IPS-15b (cell line): ENCODE results near the gene ETV6.

Experiments used
- H3K27me3 ChIP-seq: one replicate; pipeline ENCODE4 v1.6.1; 2013; ENCODE audit warnings: low read length; ENCODE audit not compliant: control insufficient read depth, insufficient read depth
- H3K36me3 ChIP-seq: one replicate; pipeline ENCODE4 v1.6.1; 2013; ENCODE audit warnings: low read length; ENCODE audit not compliant: control insufficient read depth, insufficient read depth
- H3K4me1 ChIP-seq: one replicate; pipeline ENCODE4 v1.6.1; 2013; ENCODE audit warnings: mild to moderate bottlenecking, low read length; ENCODE audit not compliant: control insufficient read depth, insufficient read depth
- H3K4me3 ChIP-seq: one replicate; pipeline ENCODE4 v1.5.1; 2013; ENCODE audit warnings: low read depth, low read length
- H3K9ac ChIP-seq: one replicate; pipeline ENCODE4 v1.6.1; 2013; ENCODE audit warnings: low read depth, mild to moderate bottlenecking, low read length
- H3K9me3 ChIP-seq: one replicate; pipeline ENCODE4 v1.6.1; 2013; ENCODE audit warnings: mild to moderate bottlenecking, low read length; ENCODE audit not compliant: control insufficient read depth, insufficient read depth

ETV6 gene

DNA sequence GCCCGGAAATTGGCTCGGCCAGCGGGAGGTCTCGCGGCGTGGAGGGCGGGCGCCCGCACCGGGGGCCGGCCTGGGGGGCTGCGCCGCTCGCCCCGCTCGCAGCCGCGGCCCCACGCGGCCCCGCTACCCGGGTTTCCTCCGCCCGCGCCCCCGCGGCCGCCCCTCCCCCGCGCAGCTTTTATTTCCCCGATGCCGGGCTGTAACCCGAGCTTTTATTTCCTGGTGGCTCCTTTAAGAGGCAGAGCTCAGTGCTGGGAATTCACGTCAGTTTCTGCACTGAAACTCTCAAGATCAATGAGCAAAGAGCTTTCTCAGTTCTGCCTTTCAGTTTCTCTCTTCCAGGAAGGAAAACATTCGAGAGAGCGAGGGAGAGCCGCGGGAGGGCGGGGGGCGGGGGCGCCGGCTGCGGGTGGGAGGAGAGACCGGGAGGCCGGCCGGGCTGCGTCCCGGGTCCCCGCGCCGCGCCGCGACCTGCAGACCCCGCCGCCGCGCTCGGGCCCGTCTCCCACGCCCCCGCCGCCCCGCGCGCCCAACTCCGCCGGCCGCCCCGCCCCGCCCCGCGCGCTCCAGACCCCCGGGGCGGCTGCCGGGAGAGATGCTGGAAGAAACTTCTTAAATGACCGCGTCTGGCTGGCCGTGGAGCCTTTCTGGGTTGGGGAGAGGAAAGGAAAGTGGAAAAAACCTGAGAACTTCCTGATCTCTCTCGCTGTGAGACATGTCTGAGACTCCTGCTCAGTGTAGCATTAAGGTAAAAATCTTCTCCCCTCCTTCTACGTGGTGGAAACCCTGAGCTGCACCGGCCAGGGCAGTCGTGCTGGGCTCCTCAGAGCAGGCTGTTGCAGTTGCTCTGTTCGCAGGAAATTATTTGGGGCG, at the start of gene ETV6:
TSS of gene ETV6 (plus strand) at position 262 of the 873 bp plus-strand sequence. CDS start at position 716, 454 bp downstream.
- Histone ChIP-seq H3K4me3 (peak within 1 kb of the TSS; percentile 89), H3K4me1 (peaks cover 16% of the 10 kb centered on the region), H3K9me3 (no peaks in the 10 kb centered on the region), H3K36me3 (no peaks in the 10 kb centered on the region), H3K27me3 (no peaks in the 10 kb centered on the region), H3K9ac (peak within 1 kb of the TSS; percentile 76)

DNA sequence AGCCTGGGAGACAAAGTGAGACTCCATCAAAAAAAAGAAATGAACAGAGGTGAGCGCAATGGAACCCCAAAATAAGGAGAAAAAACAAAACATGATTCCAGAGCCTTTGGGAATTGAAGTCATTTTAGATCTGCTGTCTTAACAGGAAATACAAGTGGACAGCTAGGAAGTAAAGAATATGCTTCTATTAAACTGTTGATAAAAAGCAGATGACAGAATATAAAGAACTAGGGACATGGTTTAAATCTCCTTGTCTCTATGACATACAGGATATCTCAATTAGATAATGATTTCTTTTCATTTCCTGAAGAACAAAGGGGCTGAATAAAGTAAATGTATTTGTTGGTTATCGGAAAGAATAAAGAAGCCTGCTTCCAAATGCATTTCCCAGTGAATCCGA, 49.3 kb upstream of the ETV6 start:
- peaks cover 13% of the 10 kb centered on the region for H3K4me1 ChIP-seq
- no peaks in the 10 kb centered on the region for H3K36me3 ChIP-seq
- no peak overlapping the region for H3K9ac ChIP-seq
- H3K4me3 ChIP-seq: no peak overlapping the region
- no peaks in the 10 kb centered on the region for H3K9me3 ChIP-seq
- H3K27me3 ChIP-seq: no peaks in the 10 kb centered on the region

GRCh38 chr12:11601647-11602046, 47.8 kb upstream of the ETV6 start:
- no peaks in the 10 kb centered on the region for H3K36me3 ChIP-seq
- no peak overlapping the region for H3K9ac ChIP-seq
- no peaks in the 10 kb centered on the region for H3K27me3 ChIP-seq
- no peak overlapping the region for H3K4me3 ChIP-seq
- peaks cover 13% of the 10 kb centered on the region for H3K4me1 ChIP-seq
- H3K9me3 ChIP-seq: no peaks in the 10 kb centered on the region

GRCh38 chr12:11607313-11608081, 42.0 kb upstream of the ETV6 start:
- Histone ChIP-seq H3K4me3 (no peak overlapping the region), H3K36me3 (no peaks in the 10 kb centered on the region), H3K9ac (no peak overlapping the region)

DNA sequence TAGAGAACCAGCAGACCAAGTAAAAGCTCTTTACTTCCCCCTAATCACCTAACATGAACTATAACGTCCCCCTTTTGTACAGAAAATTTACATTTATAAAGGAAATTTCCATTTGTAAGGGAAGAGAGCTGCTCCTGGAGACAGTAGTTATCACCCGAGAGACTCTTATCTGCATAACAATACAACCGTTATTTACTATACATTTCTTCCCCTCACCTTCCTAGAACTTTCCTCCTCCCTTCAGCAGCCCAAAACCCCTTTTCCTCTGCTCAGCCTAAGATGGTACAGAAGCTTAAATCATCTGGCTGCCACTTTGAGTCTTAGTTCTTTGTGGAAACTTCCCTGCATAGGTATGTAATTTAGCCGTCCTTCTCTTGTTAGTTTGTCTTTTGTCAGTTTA, 40.4 kb upstream of the ETV6 start:
- peak overlapping the region; percentile 45 for H3K4me3 ChIP-seq
- no peaks in the 10 kb centered on the region for H3K9me3 ChIP-seq
- H3K4me1 ChIP-seq: peaks cover 13% of the 10 kb centered on the region
- no peaks in the 10 kb centered on the region for H3K27me3 ChIP-seq
- H3K9ac ChIP-seq: peak overlapping the region; percentile 62
- H3K36me3 ChIP-seq: no peaks in the 10 kb centered on the region

More at GRCh38 chr12:11607313-11608081, 42.0 kb upstream of the ETV6 start:
- Histone ChIP-seq H3K9me3 (no peaks in the 10 kb centered on the region), H3K27me3 (no peaks in the 10 kb centered on the region), H3K4me1 (peaks cover 18% of the 10 kb centered on the region)

- Histone ChIP-seq H3K9ac (no peak overlapping the region), H3K36me3 (no peaks in the 10 kb centered on the region), H3K4me3 (no peak overlapping the region), H3K27me3 (no peaks in the 10 kb centered on the region), H3K4me1 (peaks cover 2% of the 10 kb centered on the region), H3K9me3 (no peaks in the 10 kb centered on the region)
Measured at GRCh38 chr12:11615481-11615880, 34.0 kb upstream of the ETV6 start.

- H3K27me3 ChIP-seq: no peaks in the 10 kb centered on the region
- no peak overlapping the region for H3K9ac ChIP-seq
- H3K36me3 ChIP-seq: no peaks in the 10 kb centered on the region
- no peaks in the 10 kb centered on the region for H3K9me3 ChIP-seq
- no peak overlapping the region for H3K4me3 ChIP-seq
- peaks cover 9% of the 10 kb centered on the region for H3K4me1 ChIP-seq
Measured at GRCh38 chr12:11618046-11618445, 31.4 kb upstream of the ETV6 start.

- no peaks in the 10 kb centered on the region for H3K36me3 ChIP-seq
- no peaks in the 10 kb centered on the region for H3K9me3 ChIP-seq
- H3K4me3 ChIP-seq: no peak overlapping the region
- no peak overlapping the region for H3K9ac ChIP-seq
- no peaks in the 10 kb centered on the region for H3K27me3 ChIP-seq
- H3K4me1 ChIP-seq: peaks cover 14% of the 10 kb centered on the region
Measured at GRCh38 chr12:11621797-11622423, 27.6 kb upstream of the ETV6 start.

DNA sequence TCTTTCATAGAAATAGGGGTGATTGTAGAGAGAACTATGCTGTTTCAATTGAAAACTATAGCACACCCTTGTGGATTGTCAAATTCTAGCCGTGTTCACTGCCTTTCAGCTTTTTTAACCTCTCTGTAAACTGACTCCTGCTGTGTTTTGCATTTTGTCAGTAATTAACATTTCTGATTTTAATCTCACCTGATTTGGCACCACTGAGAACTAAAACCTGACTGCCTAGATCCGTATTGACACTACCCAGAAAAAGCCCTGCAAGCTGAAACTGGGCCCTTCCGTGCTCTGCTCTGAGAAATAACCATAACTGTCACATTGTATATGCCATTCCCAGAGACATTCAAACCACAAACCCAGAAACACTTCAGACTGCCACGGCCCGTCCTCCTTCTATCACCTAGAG, 26.6 kb upstream of the ETV6 start:
- Histone ChIP-seq H3K4me3 (no peak overlapping the region), H3K4me1 (peaks cover 14% of the 10 kb centered on the region), H3K27me3 (no peaks in the 10 kb centered on the region), H3K9me3 (no peaks in the 10 kb centered on the region), H3K9ac (no peak overlapping the region), H3K36me3 (no peaks in the 10 kb centered on the region)

- Histone ChIP-seq H3K4me1 (peaks cover 12% of the 10 kb centered on the region), H3K27me3 (no peaks in the 10 kb centered on the region), H3K9ac (no peak overlapping the region), H3K36me3 (no peaks in the 10 kb centered on the region), H3K4me3 (no peak overlapping the region), H3K9me3 (no peaks in the 10 kb centered on the region)
Measured at GRCh38 chr12:11623382-11623781, 26.1 kb upstream of the ETV6 start.

- no peaks in the 10 kb centered on the region for H3K9me3 ChIP-seq
- H3K27me3 ChIP-seq: no peaks in the 10 kb centered on the region
- H3K9ac ChIP-seq: no peak overlapping the region
- H3K4me1 ChIP-seq: peaks cover 12% of the 10 kb centered on the region
- H3K36me3 ChIP-seq: no peaks in the 10 kb centered on the region
- no peak overlapping the region for H3K4me3 ChIP-seq
Measured at GRCh38 chr12:11624116-11624515, 25.4 kb upstream of the ETV6 start.
